ENCODE data around the gene FAM161A. TPM values are rescaled to one million over a fixed set of nuclear protein-coding genes. Genes with fewer than 3 reads are reported as not detected.

Gene FAM161A, protein sequence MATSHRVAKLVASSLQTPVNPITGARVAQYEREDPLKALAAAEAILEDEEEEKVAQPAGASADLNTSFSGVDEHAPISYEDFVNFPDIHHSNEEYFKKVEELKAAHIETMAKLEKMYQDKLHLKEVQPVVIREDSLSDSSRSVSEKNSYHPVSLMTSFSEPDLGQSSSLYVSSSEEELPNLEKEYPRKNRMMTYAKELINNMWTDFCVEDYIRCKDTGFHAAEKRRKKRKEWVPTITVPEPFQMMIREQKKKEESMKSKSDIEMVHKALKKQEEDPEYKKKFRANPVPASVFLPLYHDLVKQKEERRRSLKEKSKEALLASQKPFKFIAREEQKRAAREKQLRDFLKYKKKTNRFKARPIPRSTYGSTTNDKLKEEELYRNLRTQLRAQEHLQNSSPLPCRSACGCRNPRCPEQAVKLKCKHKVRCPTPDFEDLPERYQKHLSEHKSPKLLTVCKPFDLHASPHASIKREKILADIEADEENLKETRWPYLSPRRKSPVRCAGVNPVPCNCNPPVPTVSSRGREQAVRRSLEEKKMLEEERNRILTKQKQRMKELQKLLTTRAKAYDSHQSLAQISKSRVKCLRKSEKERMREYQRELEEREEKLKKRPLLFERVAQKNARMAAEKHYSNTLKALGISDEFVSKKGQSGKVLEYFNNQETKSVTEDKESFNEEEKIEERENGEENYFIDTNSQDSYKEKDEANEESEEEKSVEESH
- total RNA-seq (2022; extraction: Qiagen RNA extraction): 5.8 to 10.0 TPM (median 8.4 TPM) in 5 replicates

DNA sequence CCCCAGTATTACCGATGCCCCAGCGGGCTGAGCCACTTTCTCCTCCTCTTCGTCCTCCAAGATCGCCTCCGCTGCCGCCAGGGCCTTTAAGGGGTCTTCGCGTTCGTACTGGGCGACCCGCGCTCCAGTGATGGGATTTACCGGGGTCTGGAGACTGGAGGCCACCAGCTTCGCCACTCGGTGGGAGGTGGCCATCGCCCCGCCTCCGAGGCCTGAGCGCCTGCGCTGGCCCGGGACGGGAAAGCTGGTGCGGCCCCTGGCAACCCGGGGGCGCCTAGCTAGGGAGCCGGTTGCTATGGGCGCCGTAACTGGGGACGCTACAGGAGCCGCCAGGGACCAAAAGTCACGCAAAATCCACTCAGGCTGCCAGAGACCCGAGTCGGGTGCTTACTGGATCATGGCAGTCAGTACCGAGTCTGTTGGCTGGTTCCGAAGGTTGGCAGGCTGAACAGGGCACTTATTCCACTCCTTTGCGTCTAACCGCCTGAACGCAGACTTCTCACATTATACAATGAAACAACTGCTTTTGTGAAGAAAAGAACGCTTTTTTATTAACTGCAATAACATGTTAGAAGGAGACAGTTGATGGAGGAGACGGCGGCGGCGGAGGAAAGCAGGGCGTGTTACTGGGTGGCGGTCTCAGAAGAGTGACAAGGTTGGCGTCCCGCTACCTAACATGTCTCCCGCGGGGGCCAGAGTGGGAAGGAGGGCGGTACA, at the start of gene FAM161A:
Gene FAM161A, minus strand, starts transcription at position 214 of the 717 bp plus-strand sequence. Its CDS starts 19 bp downstream, at position 195.

DNA sequence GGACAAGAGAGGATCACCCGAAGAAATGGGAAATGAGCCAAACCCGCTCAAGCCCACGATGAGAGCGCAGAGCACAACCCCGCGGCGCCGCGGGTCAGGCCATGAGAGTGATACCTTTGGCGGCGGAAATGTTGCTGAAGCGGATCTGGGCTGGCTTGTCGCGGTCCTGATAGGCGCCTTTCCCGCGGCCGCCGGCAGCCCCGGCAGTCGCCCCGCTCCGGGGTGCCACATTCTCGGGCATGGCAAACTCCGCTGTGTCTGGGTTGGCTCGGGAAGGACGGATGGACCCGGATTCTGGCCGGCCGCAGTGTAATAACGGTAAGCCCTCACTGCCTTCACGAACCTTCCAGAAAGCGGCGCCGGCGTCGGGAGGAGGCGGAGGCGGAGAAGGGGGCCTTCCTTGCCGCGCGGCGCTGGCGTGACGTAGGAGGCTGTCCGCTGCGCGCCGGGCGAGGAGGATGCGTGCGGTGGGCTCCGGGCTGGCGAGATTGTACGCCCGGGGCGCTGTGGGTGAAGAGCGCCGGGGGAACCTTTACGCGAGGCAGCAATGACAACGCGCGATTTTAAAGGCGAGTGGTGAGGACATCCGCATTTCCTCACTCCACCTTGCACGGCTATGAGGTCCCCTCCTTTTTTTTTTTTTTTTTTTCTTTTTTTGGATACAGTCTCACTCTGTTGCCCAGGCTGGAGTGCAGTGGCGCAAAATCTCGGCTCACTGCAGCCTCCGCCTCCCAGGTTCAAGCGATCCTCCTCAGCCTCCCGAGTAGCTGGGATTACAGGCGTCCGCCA, 34.6 kb upstream of the FAM161A start, which contains the start of gene CCT4:
Gene CCT4, minus strand, starts transcription at position 390 of the 789 bp plus-strand sequence. Its CDS starts 149 bp downstream, at position 241.

Other genes starting within 250 kb of the FAM161A start
- gene CCT4, start 34.6 kb upstream of the FAM161A start, total RNA-seq (2022; extraction: Qiagen RNA extraction): 296 to 324 TPM (median 315 TPM) in 5 replicates
- gene COMMD1, start 51.6 kb upstream of the FAM161A start, total RNA-seq (2022; extraction: Qiagen RNA extraction): 41.8 to 48.0 TPM (median 44.1 TPM) in 5 replicates